Measurements from ENCODE around the gene BAG5.

- no peak for TF ChIP-seq CTCF (IDR thresholded peaks at IDR 0.05)
- TF ChIP-seq POLR2A (IDR thresholded peaks at IDR 0.05) = no peak
- no peak for TF ChIP-seq EP300 (IDR thresholded peaks at IDR 0.05)
Observed at GRCh38 chr14:103578401-103579075, 16.1 kb upstream of the BAG5 start.

Measured in sigmoid colon (tissue), 4 donors.